PC-3 (cell line): ENCODE results near the gene B3GNT4. TPM values are rescaled to one million over a fixed set of nuclear protein-coding genes. Genes with fewer than 3 reads are reported as not detected.

Experiments
- ATAC-seq: fragments of 200-7000 bp; cut with Tn5 transposase; 2 replicates; pipeline ENCODE4 v1.9.1; 2020; ENCODE audit warnings: mild to moderate bottlenecking, moderate library complexity
- BruUV-seq: library from RNA; stranded (reverse); fragments of 400-500 nt; replicated peaks from 2 replicates; lab custom pipeline; 2021; lab: Mats Ljungman, UMichigan
- CTCF ChIA-PET: fragments of 300-600 bp; sonication (Branson Sonifier 250); formaldehyde crosslinking; loops from one replicate; lab custom pipeline; 2022; ENCODE audit warnings: antibody characterized with exemption; lab: Charles Lee
- POLR2A ChIA-PET: fragments of 300-600 bp; sonication (Branson Sonifier 250); formaldehyde crosslinking; loops from one replicate; lab custom pipeline; 2022; ENCODE audit warnings: antibody characterized with exemption; ENCODE audit not compliant: unreplicated experiment; lab: Charles Lee
- DNase-seq: peaks from one replicate; pipeline ENCODE4 v3.0.0-alpha.2; 2015
- H2AFZ ChIP-seq: fragments of 300-600 bp; sonication (generic); 2 replicates; pipeline ENCODE4 v1.6.0; 2016; ENCODE audit warnings: antibody characterized with exemption, low read length
- H3F3A ChIP-seq: fragments of 300-600 bp; sonication (generic); one replicate; pipeline ENCODE4 v1.6.0; 2017; ENCODE audit warnings: antibody characterized with exemption, low read length, control low read depth, mild to moderate bottlenecking; ENCODE audit not compliant: unreplicated experiment
- H3K27ac ChIP-seq: fragments of 300-600 bp; sonication (generic); 2 replicates; pipeline ENCODE4 v1.5.1; 2016; ENCODE audit warnings: mild to moderate bottlenecking, low read length
- H3K27me3 ChIP-seq: fragments of 300-600 bp; sonication (generic); 2 replicates; pipeline ENCODE4 v1.6.1; 2016; ENCODE audit warnings: low read length, mixed read lengths
- H3K36me3 ChIP-seq: fragments of 300-600 bp; sonication (generic); 2 replicates; pipeline ENCODE4 v1.6.1; 2016; ENCODE audit warnings: low read depth, mixed run types, low read length, mixed read lengths
- H3K4me1 ChIP-seq: fragments of 300-600 bp; sonication (generic); 2 replicates; pipeline ENCODE4 v1.5.1; 2016; ENCODE audit warnings: low read length; ENCODE audit not compliant: insufficient read depth
- H3K4me2 ChIP-seq: fragments of 300-600 bp; sonication (generic); 2 replicates; pipeline ENCODE4 v1.6.0; 2016; ENCODE audit warnings: low read length
- H3K4me3 ChIP-seq: fragments of 300-600 bp; sonication (generic); 2 replicates; pipeline ENCODE4 v1.5.1; 2016; ENCODE audit warnings: mild to moderate bottlenecking, low read length, mixed read lengths
- H3K79me2 ChIP-seq: fragments of 300-600 bp; sonication (generic); 2 replicates; pipeline ENCODE4 v1.6.1; 2017; ENCODE audit warnings: low read length, mixed read lengths
- H3K9ac ChIP-seq: fragments of 300-600 bp; sonication (generic); 2 replicates; pipeline ENCODE4 v1.6.0; 2016; ENCODE audit warnings: mild to moderate bottlenecking, low read length
- H3K9me2 ChIP-seq: fragments of 300-600 bp; sonication (generic); replicated peaks from 2 replicates; pipeline ENCODE4 v1.6.1; 2016; ENCODE audit warnings: mixed run types, low read length, mixed read lengths
- H3K9me3 ChIP-seq: fragments of 300-600 bp; sonication (generic); 2 replicates; pipeline ENCODE4 v1.6.1; 2016; ENCODE audit warnings: low read length, mixed read lengths
- H4K20me1 ChIP-seq: fragments of 300-600 bp; sonication (generic); 2 replicates; pipeline ENCODE4 v1.6.1; 2016; ENCODE audit warnings: low read length, mixed read lengths
- CTCF ChIP-seq: fragments of 300-600 bp; sonication (generic); conservative IDR thresholded peaks from 2 replicates; pipeline ENCODE4 v1.5.1; 2017; ENCODE audit warnings: antibody characterized with exemption, low read depth, mild to moderate bottlenecking, low read length
- EZH2 ChIP-seq: fragments of 300-600 bp; sonication (generic); IDR thresholded peaks from one replicate; pipeline ENCODE4 v1.6.1; 2017; ENCODE audit warnings: antibody characterized with exemption, mild to moderate bottlenecking, low read length; ENCODE audit not compliant: unreplicated experiment
- EZH2phosphoT487 ChIP-seq: fragments of 300-600 bp; sonication (generic); IDR thresholded peaks from 2 replicates; pipeline ENCODE4 v1.6.1; 2018; ENCODE audit warnings: mild to moderate bottlenecking, antibody characterized with exemption, low read length, borderline replicate concordance
- intact Hi-C: fragments of 100-400 bp; cut with micrococcal nuclease; formaldehyde crosslinking; loops from 2 replicates; pipeline ENCODE4 v1.9.0; 2023
- total RNA-seq: library from RNA; depleted of rRNA; stranded (reverse); fragments of >200 nt; gene quantifications from 2 replicates; pipeline ENCODE4 v1.2.3, GENCODE V29; 2014

Gene B3GNT4
- total RNA-seq, 1 experiment from 2014 or later, result 4.0 TPM

- ATAC-seq, result peak; percentile 29
- DNase-seq, result no peak
- H3K9me3 ChIP-seq, result no peaks in the 10 kb centered on the region
- no peak overlapping the region for H3K9ac ChIP-seq
- no peaks in the 10 kb centered on the region for H3K79me2 ChIP-seq
- H3K9me2 ChIP-seq, result no peaks in the 10 kb centered on the region
- intact Hi-C loops, result no loop called here
- H3K27me3 ChIP-seq, result no peaks in the 10 kb centered on the region
- ChIA-PET POLR2A (no interaction called here), CTCF (interaction anchor here (0.6 kb wide), 2 partner anchors 11 to 20 kb away, joined by 4 to 5 read pairs; no protein-coding TSS in a partner anchor)
- H3K27ac ChIP-seq, result no peak overlapping the region
- no peaks in the 10 kb centered on the region for H3K4me1 ChIP-seq
- H2AFZ ChIP-seq, result peak overlapping the region; percentile 97
- TF ChIP-seq CTCF (no peak), EZH2phosphoT487 (no peak), EZH2 (no peak)
- H3F3A ChIP-seq, result no peaks in the 10 kb centered on the region
- peak overlapping the region; percentile 100 for H3K4me2 ChIP-seq
- peaks cover 12% of the 10 kb centered on the region; the same call in 1 of the 2 replicates for H4K20me1 ChIP-seq
- peaks cover 21% of the 10 kb centered on the region for H3K36me3 ChIP-seq
- BruUV-seq, result no TSS peak
- H3K4me3 ChIP-seq, result peak overlapping the region; percentile 65
These were observed 901 bp downstream of the B3GNT4 start for GRCh38 chr12:122204167-122205052.

- no peak overlapping the region for H3K27ac ChIP-seq
- H3K9me3 ChIP-seq, result no peaks in the 10 kb centered on the region
- H3K27me3 ChIP-seq, result no peaks in the 10 kb centered on the region
- no peaks in the 10 kb centered on the region for H3K79me2 ChIP-seq
- TF ChIP-seq EZH2, result no peak
- H3F3A ChIP-seq, result no peaks in the 10 kb centered on the region
- H3K9ac ChIP-seq, result no peak overlapping the region
- ChIA-PET POLR2A (interaction anchor here (0.6 kb wide), 1 partner anchor 255 kb away, joined by 5 read pairs; no protein-coding TSS in a partner anchor), CTCF (interaction anchor here (0.6 kb wide), 1 partner anchor 12 kb away, joined by 4 read pairs; no protein-coding TSS in a partner anchor)
- H3K4me3 ChIP-seq, result no peak overlapping the region
- H3K36me3 ChIP-seq, result peaks cover 28% of the 10 kb centered on the region
- TSS peak; percentile 23 for BruUV-seq
- no peaks in the 10 kb centered on the region for H3K9me2 ChIP-seq
- intact Hi-C loops, result no loop called here
- no peak for DNase-seq
- no peak for ATAC-seq
- no peaks in the 10 kb centered on the region for H3K4me1 ChIP-seq
- no peak overlapping the region for H3K4me2 ChIP-seq
- no peak overlapping the region for H2AFZ ChIP-seq
- H4K20me1 ChIP-seq, result peaks cover 12% of the 10 kb centered on the region; the same call in 1 of the 2 replicates
These were observed 1.8 kb downstream of the B3GNT4 start for GRCh38 chr12:122205053-122205925.
